GM18519 (cell line): ENCODE results near the gene NPIPB8.
"Not testable (repeated sequence)": the region's sequence is repeated elsewhere in the genome, so short reads cannot be mapped to it uniquely, and the experiment has no call there.

Experiments used
- ATAC-seq: cut with Tn5 transposase; IDR thresholded peaks from one replicate; pipeline ENCODE4 v1.9.1; 2021; ENCODE audit warnings: mild to moderate bottlenecking, moderate library complexity; ENCODE audit not compliant: unreplicated experiment, low FRiP score

NPIPB8 gene

DNA sequence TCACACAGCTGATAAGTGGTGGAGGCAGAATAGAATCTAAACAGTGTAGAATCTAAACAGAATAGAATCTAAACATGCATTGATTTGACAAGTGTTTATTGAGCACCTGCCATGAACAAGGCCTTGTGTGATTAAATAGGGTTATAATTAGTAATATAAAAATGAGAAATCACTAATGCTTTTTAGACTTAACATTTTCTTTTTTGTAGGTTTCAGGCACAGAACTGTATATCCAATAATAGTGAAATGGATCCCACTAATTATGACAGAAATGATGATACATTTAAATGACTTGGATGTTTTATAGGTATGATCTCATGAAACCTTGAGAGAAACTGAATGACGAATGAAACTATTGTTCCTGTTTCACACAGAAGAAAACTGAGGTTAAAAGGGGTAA, at the start of gene NPIPB8:
TSS of gene NPIPB8 (plus strand) at position 301 of the 400 bp plus-strand sequence. CDS start 296 bp downstream, outside the sequence.
- not testable (repeated sequence) for ATAC-seq

DNA sequence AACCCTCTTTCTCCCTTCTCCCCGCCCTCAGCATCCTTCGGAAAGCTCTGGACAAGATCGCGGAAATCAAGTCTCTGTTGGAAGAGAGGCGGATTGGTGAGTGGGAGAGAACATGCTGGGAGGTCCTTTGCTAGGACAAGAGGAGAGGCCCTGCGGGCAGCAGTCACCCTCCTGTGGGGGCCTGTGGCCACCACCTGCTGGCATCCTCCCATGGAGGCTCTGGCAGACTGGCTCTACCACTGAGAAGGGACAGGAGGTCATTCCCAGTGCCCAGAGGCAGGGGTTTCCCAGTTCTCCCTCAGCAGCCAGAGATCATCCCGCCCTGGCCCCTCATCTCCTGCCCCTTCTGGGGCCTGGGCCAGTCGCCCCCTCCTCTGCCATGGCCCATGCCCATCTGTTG, 48.8 kb upstream of the NPIPB8 start:
- ATAC-seq: no peak

DNA sequence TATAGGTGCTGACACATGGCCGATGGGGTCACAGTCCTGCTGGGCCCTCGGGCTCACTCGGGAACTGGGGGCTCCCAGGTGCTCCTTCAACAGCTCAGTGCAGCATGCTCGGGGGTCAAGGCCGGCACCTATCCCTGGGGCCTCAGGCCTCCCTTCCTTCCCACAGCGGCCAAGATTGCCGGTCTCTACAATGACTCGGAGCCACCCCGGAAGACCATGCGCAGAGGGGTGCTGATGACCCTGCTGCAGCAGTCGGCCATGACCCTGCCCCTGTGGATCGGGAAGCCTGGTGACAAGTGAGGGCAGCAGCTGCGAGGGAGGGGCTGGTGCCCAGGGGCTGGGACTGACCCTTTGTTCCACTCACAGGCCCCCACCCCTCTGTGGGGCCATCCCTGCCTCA, 47.9 kb upstream of the NPIPB8 start:
- ATAC-seq: no peak

DNA sequence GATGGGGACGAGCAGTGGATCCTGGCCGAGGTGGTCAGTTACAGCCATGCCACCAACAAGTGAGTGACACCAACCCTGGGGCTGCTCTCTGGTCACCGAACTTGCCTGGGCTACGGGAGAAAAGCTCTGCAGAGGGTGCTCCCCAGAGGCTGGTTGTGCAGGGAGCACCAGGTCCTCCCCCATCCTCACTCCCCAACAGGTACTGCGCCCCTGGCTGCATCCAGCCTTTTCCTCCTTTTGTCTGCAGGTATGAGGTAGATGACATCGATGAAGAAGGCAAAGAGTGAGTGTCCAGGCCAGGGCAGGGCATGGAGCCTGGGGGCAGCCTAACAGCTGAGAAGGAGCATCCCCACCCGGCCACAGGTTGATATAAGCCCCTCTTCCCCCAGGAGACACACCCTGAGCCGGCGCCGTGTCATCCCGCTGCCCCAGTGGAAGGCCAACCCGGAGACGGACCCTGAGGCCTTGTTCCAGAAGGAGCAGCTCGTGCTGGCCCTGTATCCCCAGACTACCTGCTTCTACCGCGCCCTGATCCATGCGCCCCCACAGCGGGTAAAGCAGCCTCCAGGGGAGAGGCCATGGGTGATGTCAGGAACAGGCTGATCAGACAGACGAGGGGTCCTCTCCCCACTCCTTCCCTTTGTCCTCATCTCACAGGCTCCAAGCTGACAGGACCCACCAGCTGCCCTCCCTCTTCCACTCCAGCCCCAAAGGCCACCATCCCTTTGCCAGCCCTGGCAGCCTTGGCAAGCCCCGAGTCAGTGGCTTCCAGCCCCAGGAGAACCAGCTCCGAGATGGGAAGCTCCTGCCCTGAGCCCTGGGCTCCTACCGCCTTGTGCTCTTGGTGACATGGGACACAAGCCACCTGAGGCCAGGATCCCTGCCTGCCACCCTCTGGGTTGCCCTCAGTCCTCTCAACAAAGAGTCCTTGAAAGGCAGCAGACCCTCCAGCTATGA, 47.2 kb upstream of the NPIPB8 start:
- no peak for ATAC-seq

- no peak for ATAC-seq
These were observed 46.5 kb upstream of the NPIPB8 start for GRCh38 chr16:28591355-28591754.

DNA sequence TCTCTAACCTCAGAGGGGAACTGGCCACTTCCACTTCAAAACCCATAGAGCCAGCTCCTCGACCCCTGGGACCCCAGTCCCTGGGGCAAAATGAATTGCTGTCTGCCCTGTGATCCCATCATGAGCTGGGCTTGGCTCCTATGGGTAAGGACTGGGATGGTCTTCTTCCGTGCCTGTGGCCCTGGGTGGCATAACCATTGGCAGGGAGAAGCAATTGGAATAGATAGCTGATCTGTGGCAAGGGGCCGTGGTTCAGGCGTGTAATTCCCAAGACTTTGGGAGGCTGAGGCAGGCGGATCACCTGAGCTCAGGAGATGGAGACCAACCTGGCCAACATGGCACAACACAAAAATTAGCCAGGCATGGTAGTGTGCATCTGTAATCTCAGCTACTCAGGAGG, 45.4 kb upstream of the NPIPB8 start:
- no peak for ATAC-seq

DNA sequence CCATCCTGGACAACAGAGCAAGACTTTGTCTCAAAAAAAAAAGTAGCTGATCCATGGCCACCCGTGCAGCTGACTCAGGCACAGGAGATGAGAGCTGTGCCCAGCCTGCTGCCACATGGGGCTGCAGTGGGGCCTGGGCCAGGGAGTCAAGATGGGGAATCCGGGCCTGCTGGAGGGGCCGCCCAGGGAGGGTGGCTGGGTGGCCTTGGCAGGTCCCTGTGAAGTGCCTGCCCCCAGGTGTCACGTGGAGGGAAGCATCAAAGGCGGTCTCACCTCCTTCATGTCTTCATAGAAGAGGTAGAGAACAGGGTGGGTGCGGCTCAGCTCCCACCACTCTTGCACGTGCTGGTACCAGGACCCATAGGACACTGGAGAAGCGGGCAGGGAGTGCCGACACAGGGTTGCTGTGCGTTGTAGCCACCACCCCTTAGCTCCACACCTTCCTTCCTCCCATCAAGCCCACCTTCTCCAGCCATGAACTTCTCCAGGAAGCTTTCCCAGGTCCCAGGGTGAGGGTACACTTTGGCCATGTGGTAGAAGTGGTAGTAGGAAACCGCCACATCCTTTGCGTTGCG, 44.8 kb upstream of the NPIPB8 start:
- ATAC-seq: no peak

- ATAC-seq: not testable (repeated sequence)
These were observed 42.4 kb upstream of the NPIPB8 start for GRCh38 chr16:28595451-28595850.

GRCh38 chr16:28596115-28596630, 41.7 kb upstream of the NPIPB8 start:
- no peak for ATAC-seq

GRCh38 chr16:28596840-28597691, 40.8 kb upstream of the NPIPB8 start, which contains the start of gene SULT1A2:
Gene SULT1A2 (minus strand): TSS chr16:28597050. CDS start chr16:28595930, 1,120 bp downstream.
- no peak for ATAC-seq

DNA sequence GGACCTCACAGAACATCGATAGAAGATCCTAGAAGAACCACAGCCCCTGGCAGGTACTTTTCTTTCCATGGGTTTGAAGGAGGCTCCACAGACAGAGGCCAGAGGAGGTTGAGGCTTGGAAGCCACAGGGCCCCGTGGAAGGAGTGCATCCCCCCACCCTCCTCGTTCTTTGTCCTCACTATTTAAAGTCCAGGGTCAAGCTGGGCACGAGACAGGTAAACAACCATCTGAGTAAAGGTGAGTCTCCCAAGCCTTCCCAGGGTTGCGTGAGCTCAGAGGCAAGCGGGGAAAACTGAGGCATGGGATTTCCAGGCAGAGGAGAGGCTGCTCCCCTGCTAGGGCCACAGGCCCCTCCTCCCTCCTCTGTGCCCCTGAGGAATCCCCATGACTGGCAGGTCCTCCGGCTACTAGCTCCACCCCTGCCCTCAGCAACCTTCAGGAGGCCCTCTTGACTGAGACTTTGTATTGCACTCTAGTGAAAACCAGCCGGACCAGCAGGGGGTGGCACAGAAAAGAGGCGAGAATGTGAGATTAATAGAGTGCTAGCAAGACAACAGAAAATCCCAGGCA, 40.1 kb upstream of the NPIPB8 start:
- ATAC-seq: no peak

GRCh38 chr16:28599377-28600285, 38.2 kb upstream of the NPIPB8 start:
- ATAC-seq: not testable (repeated sequence)

DNA sequence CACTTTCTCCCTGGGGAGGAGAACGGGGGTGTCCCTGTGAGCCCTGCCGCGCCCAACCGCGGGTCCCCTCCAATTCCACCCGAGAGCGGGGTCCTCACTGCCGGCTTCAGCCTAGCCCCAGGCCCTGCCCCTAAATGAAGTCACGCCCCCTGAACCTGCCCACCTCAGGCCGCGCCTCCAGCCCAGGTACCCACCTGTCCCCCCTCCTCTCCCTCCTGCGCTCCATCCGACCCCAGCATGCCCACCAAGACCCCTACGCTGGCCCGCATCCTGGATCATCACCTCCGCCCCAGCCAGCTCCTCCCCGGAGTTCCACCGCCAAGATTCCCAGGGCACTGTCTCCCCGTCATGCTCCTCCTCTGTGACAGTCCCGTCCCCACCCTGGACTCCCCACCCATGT, 36.9 kb upstream of the NPIPB8 start:
- not testable (repeated sequence) for ATAC-seq

- ATAC-seq: not testable (repeated sequence)
These were observed 36.3 kb upstream of the NPIPB8 start for GRCh38 chr16:28601589-28601988.

DNA sequence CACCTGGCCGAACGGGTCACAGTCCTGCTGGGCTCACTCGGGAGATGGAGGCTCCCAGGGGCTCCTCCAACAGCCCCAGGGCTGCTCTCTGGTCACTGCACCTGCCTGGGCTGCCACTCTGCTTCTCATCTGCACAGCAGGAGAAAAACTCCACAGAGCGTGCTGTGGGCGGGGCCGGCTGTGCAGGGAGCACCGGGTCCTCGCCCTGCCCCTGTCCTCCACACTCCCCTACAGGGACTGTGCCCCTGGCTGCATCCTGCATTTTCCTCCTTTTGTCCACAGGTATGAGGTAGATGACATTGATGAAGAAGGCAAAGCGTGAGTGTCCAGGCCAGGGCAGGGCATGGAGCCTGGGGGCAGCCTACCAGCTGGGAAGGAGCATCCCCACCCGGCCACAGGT, 35.8 kb upstream of the NPIPB8 start:
- ATAC-seq: not testable (repeated sequence)

DNA sequence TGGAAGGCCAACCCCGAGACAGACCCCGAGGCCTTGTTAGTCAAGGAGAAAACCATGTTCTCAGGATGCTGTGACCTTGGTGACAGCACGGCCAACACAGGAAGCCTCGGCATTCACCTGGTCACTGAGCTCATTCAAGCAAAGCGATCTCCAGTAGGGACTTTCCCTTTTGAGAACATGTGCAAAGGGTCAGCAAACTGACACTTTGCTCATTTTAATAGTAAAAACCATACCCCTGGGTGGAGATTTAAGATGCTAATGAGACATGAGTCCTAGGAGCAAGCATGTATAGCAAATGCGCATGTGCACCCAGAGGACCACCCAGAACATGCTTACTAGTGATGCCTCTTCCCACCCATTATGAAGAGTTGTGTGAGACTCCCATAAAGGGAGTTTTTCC, 35.3 kb upstream of the NPIPB8 start:
- no peak for ATAC-seq

- no peak for ATAC-seq
These were observed 34.3 kb upstream of the NPIPB8 start for GRCh38 chr16:28603381-28604185.

DNA sequence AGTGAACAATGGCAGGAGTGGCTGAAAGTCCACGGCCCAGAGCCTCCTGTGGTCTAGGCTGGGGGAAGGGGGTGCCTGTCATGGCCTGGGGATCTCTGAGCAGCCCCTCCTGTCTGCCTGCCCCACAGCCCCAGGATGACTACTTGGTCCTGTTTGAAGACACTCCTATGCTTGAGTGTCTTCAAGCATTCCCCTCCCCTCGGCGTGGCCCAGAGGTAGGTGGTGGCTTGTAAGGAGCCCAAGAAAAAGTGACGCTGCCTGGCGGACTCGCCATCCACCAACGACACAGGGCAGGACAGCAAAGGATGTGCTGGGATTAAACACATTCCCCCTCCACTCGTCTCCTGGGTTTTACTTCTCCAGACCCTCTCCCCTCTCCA, 33.7 kb upstream of the NPIPB8 start:
- ATAC-seq: no peak
